Lower lobe of right lung (tissue), 2 donors: ENCODE results near the gene TBL1XR1. TPM values are rescaled to one million over a fixed set of nuclear protein-coding genes. Genes with fewer than 3 reads are reported as not detected.
"Not testable (repeated sequence)": the region's sequence is repeated elsewhere in the genome, so short reads cannot be mapped to it uniquely, and the experiment has no call there.

ENCODE experiments used
- ATAC-seq, 2 donors: fragments of 200-7000 bp; cut with Tn5 transposase; one replicate each; pipeline ENCODE4 v1.9.1; 2020 to 2022; ENCODE audit warnings: mild to moderate bottlenecking in 2 of 2, moderate library complexity in 2 of 2
- DNase-seq: peaks from one replicate; pipeline ENCODE4 v3.0.0-alpha.2; 2020
- H3K27ac ChIP-seq: fragments of 200-600 bp; one replicate; pipeline ENCODE4 v1.8.0; 2022
- H3K27me3 ChIP-seq: fragments of 200-600 bp; one replicate; pipeline ENCODE4 v1.8.0; 2022; ENCODE audit warnings: low read depth
- H3K36me3 ChIP-seq: fragments of 200-600 bp; one replicate; pipeline ENCODE4 v1.8.0; 2022; ENCODE audit warnings: mild to moderate bottlenecking
- H3K4me1 ChIP-seq: fragments of 200-600 bp; one replicate; pipeline ENCODE4 v1.8.0; 2022
- H3K4me3 ChIP-seq: fragments of 200-600 bp; one replicate; pipeline ENCODE4 v1.8.0; 2022; ENCODE audit warnings: mild to moderate bottlenecking
- H3K9me3 ChIP-seq: fragments of 200-600 bp; one replicate; pipeline ENCODE4 v1.8.0; 2022
- CTCF ChIP-seq: fragments of 200-600 bp; IDR thresholded peaks from one replicate; pipeline ENCODE4 v1.8.0; 2022; ENCODE audit warnings: antibody characterized with exemption, mild to moderate bottlenecking
- intact Hi-C: fragments of 100-400 bp; cut with DNase I; formaldehyde crosslinking; loops from one replicate; pipeline ENCODE4 v1.11.0; 2022
- total RNA-seq: library from RNA; stranded (reverse); fragmentation: NEBNext Ultra II Directional; extraction: Animal tissue kit (Norgen Biotek cat#: 25700); gene quantifications from one replicate; pipeline ENCODE4 v1.2.1, GENCODE V29; 2021
- donor health status: DM: no; HTN: yes; CAD: no; lungs with severe emphysema.

Gene TBL1XR1
- total RNA-seq, 1 donor from 2014 or later: 160 TPM

- ATAC-seq: no peak
- H3K27me3 ChIP-seq: no peaks in the 10 kb centered on the region
- intact Hi-C loops: no loop called here
These were observed 181.4 kb downstream of the TBL1XR1 start for GRCh38 chr3:177015881-177016280.

GRCh38 chr3:177013681-177014280 lies 183.5 kb downstream of the TBL1XR1 start:
- Histone ChIP-seq H3K9me3 (no peaks in the 10 kb centered on the region), H3K4me3 (no peak overlapping the region), H3K27me3 (no peaks in the 10 kb centered on the region), H3K36me3 (no peaks in the 10 kb centered on the region), H3K27ac (no peak overlapping the region), H3K4me1 (no peaks in the 10 kb centered on the region)
- ATAC-seq (no peak), DNase-seq (no peak)
- intact Hi-C loops: no loop called here
- TF ChIP-seq CTCF: no peak

More at GRCh38 chr3:177015881-177016280, 181.4 kb downstream of the TBL1XR1 start:
- Histone ChIP-seq H3K27ac (no peak overlapping the region), H3K9me3 (no peaks in the 10 kb centered on the region), H3K4me3 (no peak overlapping the region), H3K4me1 (no peaks in the 10 kb centered on the region), H3K36me3 (peaks cover 3% of the 10 kb centered on the region)
- DNase-seq: no peak
- TF ChIP-seq CTCF: no peak

- Histone ChIP-seq H3K4me3 (no peak overlapping the region), H3K9me3 (peaks cover 7% of the 10 kb centered on the region), H3K27ac (no peak overlapping the region), H3K36me3 (no peaks in the 10 kb centered on the region), H3K4me1 (no peaks in the 10 kb centered on the region), H3K27me3 (no peaks in the 10 kb centered on the region)
- DNase-seq (no peak), ATAC-seq (no peak)
- intact Hi-C loops: no loop called here
- TF ChIP-seq CTCF: no peak
These were observed 191.4 kb downstream of the TBL1XR1 start for GRCh38 chr3:177005718-177006405.

DNA sequence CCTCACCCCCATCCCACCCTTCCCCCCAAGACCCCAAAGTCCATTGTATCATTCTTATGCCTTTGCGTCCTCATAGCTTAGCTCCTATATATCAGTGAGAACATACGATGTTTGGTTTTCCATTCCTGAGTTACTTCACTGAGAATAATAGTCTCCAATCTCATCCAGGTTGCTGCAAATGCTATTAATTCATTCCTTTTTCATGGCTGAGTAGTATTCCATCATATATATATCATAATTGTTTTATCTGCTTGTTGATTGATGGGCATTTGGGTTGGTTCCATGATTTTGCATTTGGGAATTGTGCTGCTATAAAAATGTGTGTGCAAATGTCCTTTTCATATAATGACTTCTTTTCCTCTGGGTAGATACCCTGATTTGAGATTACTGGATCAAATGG lies 197.1 kb downstream of the TBL1XR1 start:
- intact Hi-C loops, DNase-seq, H3K4me3 ChIP-seq, H3K36me3 ChIP-seq, H3K27ac ChIP-seq, ATAC-seq, H3K27me3 ChIP-seq, H3K9me3 ChIP-seq, H3K4me1 ChIP-seq: not testable (repeated sequence)

- Histone ChIP-seq H3K9me3 (peaks cover 3% of the 10 kb centered on the region), H3K4me1 (no peaks in the 10 kb centered on the region), H3K27me3 (no peaks in the 10 kb centered on the region), H3K4me3 (no peak overlapping the region), H3K36me3 (no peaks in the 10 kb centered on the region), H3K27ac (no peak overlapping the region)
- ATAC-seq (no peak), DNase-seq (no peak)
- no peak for TF ChIP-seq CTCF
- intact Hi-C loops: no loop called here
These were observed 201.3 kb downstream of the TBL1XR1 start for GRCh38 chr3:176995946-176996345.
